Activated CD8-positive, alpha-beta memory T cell treated with anti-CD3 and anti-CD28 coated beads for 1 hour (primary cell): ENCODE data around the gene BCL11B.
"Not testable (repeated sequence)": the region's sequence is repeated elsewhere in the genome, so short reads cannot be mapped to it uniquely, and the experiment has no call there.

Experiments
- DNase-seq, 2 donors: peaks; one replicate each; pipeline ENCODE4 v3.0.0-alpha.2; 2020; ENCODE audit warnings: low read depth in 1 of 2; ENCODE audit errors: extremely low read depth in 1 of 2

Gene BCL11B

DNA sequence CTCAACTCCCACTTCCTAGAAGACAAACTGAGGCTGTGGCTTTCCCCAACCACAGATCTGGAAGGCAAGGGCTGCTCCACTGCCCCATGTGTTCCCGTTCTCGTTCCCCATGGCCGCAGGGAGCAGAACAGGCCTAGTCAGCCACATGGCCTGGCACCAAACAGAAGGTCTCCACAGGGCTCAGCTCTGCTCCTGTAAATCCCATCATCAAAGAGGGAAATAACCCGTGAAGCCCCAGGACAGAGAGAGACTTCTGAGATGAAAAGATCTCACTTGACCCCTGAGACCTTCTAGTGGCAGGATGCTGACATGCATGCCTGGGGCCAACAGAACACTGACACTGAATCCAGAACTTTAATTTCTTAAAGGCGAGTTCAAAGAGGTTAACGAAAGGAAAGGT is 68.9 kb downstream of the BCL11B start:
- no peak for DNase-seq

GRCh38 chr14:99202516-99202915 is 69.5 kb downstream of the BCL11B start:
- DNase-seq, result no peak

GRCh38 chr14:99201351-99202073 is 70.5 kb downstream of the BCL11B start:
- no peak for DNase-seq

DNA sequence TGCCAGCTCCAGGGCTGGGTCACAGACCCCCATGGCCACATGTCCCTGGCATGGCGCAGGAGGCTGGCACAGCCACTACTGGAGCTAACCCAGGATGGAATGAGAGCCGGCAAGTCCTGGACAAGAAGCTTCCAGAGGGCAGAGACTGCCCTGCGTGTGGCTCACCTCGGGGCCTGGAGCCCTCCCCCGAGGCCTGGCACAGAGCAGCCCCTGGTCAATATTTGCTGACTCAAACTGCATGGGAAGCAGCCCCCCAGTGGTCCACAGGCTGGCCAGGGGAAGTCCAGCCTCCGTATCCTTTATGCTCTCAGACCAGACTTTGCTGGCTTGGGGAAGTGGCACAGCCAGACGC is 71.4 kb downstream of the BCL11B start:
- DNase-seq, result no peak

DNA sequence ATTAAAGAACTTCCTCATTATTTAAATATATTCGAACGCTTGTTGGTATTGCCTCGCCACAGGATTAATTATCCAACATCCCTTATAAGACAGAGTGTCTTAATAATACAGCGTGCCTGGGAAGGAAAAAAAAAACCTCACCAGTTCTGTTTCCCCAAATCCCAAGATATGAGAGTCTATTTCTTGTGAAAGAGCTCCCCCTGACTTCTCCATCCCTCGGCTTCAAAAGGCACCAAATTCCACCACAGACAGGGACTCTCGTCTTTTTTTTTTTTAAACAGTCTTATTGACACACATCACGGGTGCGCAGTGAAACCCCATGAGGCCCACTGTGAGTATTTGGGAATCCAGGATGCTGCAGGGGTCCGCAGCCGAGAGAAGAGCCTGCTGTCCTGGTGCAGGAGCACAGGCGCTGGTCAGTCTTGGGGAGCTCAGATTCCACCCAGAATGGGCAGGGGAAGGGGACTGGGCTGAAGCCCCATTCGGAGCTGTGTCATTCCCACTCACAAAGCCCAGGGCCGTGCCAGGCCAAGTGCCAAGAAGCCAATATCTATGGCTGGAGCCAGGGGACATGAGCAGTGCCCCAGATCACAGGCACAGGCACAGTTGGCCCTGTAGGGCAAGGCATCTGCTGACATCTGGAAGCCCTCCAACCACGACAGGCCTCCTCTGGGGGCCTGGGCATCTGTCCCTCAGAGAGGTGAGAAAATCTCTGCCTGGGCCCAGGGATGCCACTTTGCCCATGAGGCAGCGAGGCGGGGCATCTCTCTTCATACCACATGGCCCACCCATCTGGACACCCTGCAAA is 71.9 kb downstream of the BCL11B start:
- no peak for DNase-seq

DNA sequence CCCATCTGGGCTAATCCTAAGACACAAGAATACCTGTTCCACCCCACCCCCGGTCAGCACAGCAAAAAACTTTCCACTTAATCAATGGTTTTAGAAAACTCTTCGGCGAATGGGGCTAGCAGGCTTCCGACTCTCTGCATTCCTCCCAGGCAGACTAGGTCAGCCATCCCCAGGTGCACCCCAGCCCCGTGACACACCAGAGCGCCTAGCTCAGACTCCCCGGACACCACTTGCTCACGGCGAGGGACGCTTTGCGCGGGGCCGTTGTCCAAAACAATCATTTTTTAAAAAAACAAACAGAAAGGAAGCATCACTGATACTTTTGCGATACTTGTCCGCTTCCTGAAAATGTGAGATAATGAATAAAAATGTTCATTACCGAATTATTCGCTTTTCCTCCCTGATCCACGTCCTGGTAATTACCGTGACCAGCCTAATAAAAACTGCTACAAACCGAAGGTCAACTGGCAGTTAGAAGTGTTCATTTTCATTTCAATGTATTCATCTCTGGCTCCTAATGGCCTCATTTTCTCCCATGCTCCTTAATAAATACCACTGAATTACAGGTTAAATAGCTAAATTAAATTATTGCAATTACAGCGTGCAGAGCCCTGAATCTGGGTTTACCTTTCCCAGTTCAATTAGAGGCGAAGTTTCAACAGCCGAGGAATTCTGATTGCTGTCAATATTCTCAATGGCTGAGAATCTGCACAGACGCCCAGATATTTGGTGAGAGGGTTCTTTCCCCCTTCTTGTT is 73.1 kb downstream of the BCL11B start:
- DNase-seq, result no peak

DNA sequence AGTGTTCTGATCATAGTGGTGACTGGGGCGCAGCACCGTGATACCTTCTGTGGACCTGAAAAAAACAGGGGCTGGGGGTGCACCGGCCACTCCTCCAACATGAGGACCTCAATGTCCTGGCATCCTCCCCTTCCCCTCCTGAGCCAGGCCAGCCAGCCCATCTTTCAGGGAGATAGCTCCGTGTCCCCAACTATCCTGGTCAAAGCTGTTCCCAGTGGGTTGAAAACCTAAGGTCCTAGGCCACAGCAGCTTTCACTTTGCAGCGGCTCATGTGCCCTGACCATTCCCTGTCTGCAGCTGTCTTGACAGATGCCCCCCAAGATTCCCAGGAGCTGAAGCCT is 75.7 kb downstream of the BCL11B start:
- DNase-seq, result no peak

DNA sequence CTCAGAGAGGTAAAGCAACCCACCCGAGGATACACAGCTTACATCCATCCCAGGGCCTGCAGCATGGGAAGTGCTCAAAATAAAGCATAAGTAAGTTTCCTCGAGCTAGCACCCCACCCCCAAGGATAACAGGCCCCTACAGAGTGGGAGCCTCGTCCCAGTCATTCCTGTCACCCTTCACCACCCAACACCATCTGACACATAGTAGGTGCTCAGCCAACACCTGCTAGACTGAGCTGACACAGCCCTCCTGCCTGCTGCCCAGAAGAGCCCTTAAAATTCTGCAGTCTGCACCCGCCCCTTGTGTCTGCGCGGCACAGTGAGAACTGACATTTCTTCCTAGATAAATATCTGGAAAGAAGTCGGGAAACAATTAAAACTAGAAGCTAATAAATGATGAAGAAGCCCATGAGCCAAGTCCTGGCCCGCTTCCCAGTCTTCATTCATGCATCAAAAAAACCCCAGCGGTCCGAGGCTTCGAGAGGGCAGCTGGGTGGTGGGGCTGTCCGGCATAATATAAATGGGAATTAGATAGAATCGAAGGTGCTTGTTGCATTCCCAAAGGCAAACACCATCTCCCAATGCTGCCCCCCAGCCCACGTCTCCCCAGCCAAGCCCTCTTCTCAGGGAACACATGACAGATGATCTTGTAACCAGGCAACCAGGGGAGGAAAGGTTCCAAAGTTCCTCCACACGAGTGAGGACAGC is 76.2 kb downstream of the BCL11B start:
- DNase-seq, result no peak

- no peak for DNase-seq
These were observed 77.3 kb downstream of the BCL11B start for GRCh38 chr14:99194736-99195135.

- DNase-seq, result no peak
These were observed 77.9 kb downstream of the BCL11B start for GRCh38 chr14:99194136-99194535.

DNA sequence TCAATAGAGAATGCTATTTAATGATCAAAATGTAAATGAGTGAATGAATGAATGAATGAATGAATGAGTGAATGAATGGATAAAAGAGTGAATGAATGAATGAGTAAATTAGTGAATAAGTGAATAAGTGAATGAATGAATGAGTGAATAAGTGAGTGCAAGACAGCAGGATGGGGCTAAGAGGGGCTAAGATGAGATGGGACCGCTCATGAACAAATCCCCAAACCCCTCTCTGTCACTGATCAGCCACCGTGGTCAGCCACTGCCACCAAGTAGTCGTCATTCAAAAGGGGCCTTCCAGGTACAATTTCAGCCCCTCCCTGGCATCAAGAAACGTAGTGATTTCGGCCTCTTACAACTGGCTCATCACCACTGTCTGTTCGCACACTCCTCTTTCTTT is 79.2 kb downstream of the BCL11B start:
- no peak for DNase-seq

DNA sequence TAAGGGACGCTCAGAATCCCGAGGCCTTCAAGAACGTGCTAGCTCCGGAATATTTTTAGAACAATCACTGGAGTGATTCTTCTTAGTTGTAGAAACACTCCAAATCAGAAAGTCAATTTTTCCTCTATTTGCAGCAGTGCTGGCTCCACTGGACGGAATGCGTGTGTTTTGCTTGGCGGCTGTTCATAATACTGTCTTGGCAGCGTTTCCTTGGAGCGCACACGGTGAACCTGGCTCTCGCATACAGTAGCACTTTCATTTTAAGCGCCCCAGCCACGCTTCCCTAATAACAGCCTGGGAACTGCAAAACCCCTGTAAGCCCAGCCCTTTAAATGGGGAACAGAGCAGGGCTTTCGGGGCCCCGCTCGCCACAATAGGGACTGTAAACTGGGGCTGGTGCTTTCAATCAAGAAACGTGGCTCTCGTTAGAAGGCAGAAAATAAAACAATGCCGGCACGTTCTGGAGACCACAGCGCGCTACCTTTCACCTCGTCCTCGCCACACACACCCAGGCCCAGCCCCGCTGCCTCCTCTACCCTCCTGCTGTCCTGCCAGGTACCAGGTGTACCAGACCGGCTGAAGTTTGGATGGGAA is 79.9 kb downstream of the BCL11B start:
- DNase-seq, result no peak

DNA sequence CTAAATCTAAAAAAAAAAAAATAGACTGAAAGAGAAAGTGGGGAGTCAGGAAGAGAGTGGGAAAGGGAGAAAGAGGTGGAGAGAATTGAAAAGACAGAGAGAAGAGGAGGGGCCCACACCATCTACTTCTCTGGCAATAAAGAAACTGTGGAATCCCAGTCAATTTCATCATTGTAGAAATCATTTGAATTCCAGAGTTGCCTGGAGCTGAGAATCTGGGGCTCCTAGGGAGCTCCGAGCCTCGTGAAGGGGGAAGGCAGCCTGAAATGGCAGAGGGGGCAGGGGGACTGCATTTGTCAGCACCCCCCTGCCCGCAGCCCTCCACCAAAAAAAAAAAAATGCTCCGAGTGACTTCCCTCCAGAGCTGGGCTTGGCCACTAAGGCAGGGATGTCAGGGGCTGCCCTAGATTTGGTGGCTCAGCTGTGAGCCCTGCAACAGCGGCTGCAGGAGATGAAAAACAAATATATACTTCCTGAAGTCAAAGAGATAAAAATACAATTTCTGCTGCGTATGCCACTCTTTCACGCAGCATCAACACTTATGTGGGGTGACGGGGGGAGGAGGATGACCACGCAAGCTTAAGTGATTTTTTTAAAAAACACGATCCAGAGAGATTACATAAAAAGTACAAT is 80.5 kb downstream of the BCL11B start:
- DNase-seq, result no peak

- DNase-seq, result no peak
These were observed 81.2 kb downstream of the BCL11B start for GRCh38 chr14:99190696-99191394.

- no peak for DNase-seq
These were observed 82.7 kb downstream of the BCL11B start for GRCh38 chr14:99189201-99189801.

GRCh38 chr14:99188731-99189191 is 83.2 kb downstream of the BCL11B start:
- no peak for DNase-seq

DNA sequence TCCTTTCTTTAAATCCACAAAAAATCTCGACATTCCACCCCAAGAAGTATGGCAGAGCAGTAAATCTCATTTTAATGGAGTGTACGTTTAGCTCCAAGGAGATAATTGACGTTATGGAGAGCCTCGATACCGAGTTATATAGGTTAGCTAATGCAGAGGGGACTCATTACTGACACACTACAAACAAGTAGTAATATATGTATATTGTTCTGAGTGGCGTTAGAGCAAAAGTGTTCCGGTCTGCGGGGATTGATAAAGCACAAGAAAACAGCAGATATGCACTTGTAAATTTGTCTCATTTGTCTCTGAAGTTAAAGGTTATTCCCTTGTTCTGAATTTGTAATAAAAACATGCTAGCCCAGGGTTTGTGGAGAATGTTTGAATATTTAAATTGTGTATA is 84.1 kb downstream of the BCL11B start:
- DNase-seq, result no peak

- no peak for DNase-seq
These were observed 84.9 kb downstream of the BCL11B start for GRCh38 chr14:99186956-99187690.

GRCh38 chr14:99186336-99186735 is 85.7 kb downstream of the BCL11B start:
- DNase-seq, result not testable (repeated sequence)
